ENCODE measurements around the gene TUBB2B. TPM values are rescaled to one million over a fixed set of nuclear protein-coding genes. Genes with fewer than 3 reads are reported as not detected.

Gene TUBB2B
- total RNA-seq, 5 donors from 2014 or later (not counting 1 experiment from before 2014, with no cell fraction given): 0.46 to 1.2 (median 0.87) TPM; not detected in 1

- H3K9me3 Mint-ChIP-seq: peaks cover 0 to 5% (median 2%) of the 10 kb centered on the region in 3 donors
- H3K27me3 Mint-ChIP-seq: peaks cover 23 to 25% of the 10 kb centered on the region in 2 donors
- DNase-seq (no peak), ATAC-seq (replicated peaks in 1 of 4) (no peak)
- H3K27ac ChIP-seq (ENCODE audit: low read length): no peak overlapping the region
- peaks cover 3% of the 10 kb centered on the region for H3K36me3 Mint-ChIP-seq
- H3K36me3 ChIP-seq (ENCODE audit: control insufficient read depth in 2 of 2, extremely low read depth in 1 of 2, insufficient read depth in 1 of 2, low read length in 1 of 2): no peaks in the 10 kb centered on the region
- H3K9me3 ChIP-seq: no peaks in the 10 kb centered on the region
- ChIA-PET POLR2A (no interaction called here), CTCF (no interaction called here)
- 70% methylated on average over 12 of the region's 14 CpGs for WGBS (ENCODE audit: insufficient coverage)
- H3K4me3 ChIP-seq (ENCODE audit: control insufficient read depth in 1 of 2, extremely low read depth in 1 of 2, low read length in 1 of 2): no peak overlapping the region
- peak overlapping the region in 1 of 2 donors; percentile 30 for H3K27ac Mint-ChIP-seq
- peaks cover 0 to 11% of the 10 kb centered on the region in 2 experiments for H3K4me1 ChIP-seq (ENCODE audit: control insufficient read depth in 1 of 2, extremely low read depth in 1 of 2, insufficient read depth in 2 of 2, low read length in 2 of 2)
- peaks cover 0 to 20% of the 10 kb centered on the region in 2 experiments for H3K27me3 ChIP-seq (replicated peaks in 1 of 2; ENCODE audit: control insufficient read depth in 2 of 2, extremely low read depth in 1 of 2, insufficient read depth in 2 of 2, low read length in 1 of 2)
- no peak overlapping the region for H3K4me3 Mint-ChIP-seq
- peaks cover 10 to 17% (median 13%) of the 10 kb centered on the region in 3 donors for H3K4me1 Mint-ChIP-seq
Measured at GRCh38 chr6:3208098-3208774, 19.2 kb downstream of the TUBB2B start.

- no peak overlapping the region for H3K27ac ChIP-seq (ENCODE audit: low read length)
- peaks cover 0 to 17% of the 10 kb centered on the region in 2 experiments for H3K27me3 ChIP-seq (replicated peaks in 1 of 2; ENCODE audit: control insufficient read depth in 2 of 2, extremely low read depth in 1 of 2, insufficient read depth in 2 of 2, low read length in 1 of 2)
- no peak for DNase-seq
- Mint-ChIP-seq H3K27me3 (peaks cover 21 to 25% of the 10 kb centered on the region in 2 donors), H3K4me3 (no peak overlapping the region), H3K4me1 (peaks cover 10 to 19% (median 13%) of the 10 kb centered on the region in 3 donors), H3K27ac (no peak overlapping the region), H3K36me3 (peaks cover 3% of the 10 kb centered on the region), H3K9me3 (peaks cover 0 to 5% (median 2%) of the 10 kb centered on the region in 3 donors)
- ChIA-PET POLR2A (no interaction called here), CTCF (no interaction called here)
- ATAC-seq (replicated peaks in 1 of 4): no peak
- peaks cover 0 to 11% of the 10 kb centered on the region in 2 experiments for H3K4me1 ChIP-seq (ENCODE audit: control insufficient read depth in 1 of 2, extremely low read depth in 1 of 2, insufficient read depth in 2 of 2, low read length in 2 of 2)
- no peak overlapping the region for H3K4me3 ChIP-seq (ENCODE audit: control insufficient read depth in 1 of 2, extremely low read depth in 1 of 2, low read length in 1 of 2)
- H3K9me3 ChIP-seq: no peaks in the 10 kb centered on the region
- no peaks in the 10 kb centered on the region for H3K36me3 ChIP-seq (ENCODE audit: control insufficient read depth in 2 of 2, extremely low read depth in 1 of 2, insufficient read depth in 1 of 2, low read length in 1 of 2)
- WGBS (ENCODE audit: insufficient coverage): 78% methylated on average over 3 of the region's 7 CpGs
Measured at GRCh38 chr6:3206339-3207015, 21.0 kb downstream of the TUBB2B start.

- H3K4me3 ChIP-seq (ENCODE audit: control insufficient read depth in 1 of 2, extremely low read depth in 1 of 2, low read length in 1 of 2): no peak overlapping the region
- ChIA-PET POLR2A (no interaction called here), CTCF (no interaction called here)
- no peaks in the 10 kb centered on the region for H3K36me3 ChIP-seq (ENCODE audit: control insufficient read depth in 2 of 2, extremely low read depth in 1 of 2, insufficient read depth in 1 of 2, low read length in 1 of 2)
- Mint-ChIP-seq H3K4me1 (peaks cover 10 to 19% (median 13%) of the 10 kb centered on the region in 3 donors), H3K9me3 (peaks cover 0 to 5% (median 2%) of the 10 kb centered on the region in 3 donors), H3K4me3 (no peak overlapping the region), H3K27ac (no peak overlapping the region), H3K36me3 (peaks cover 3% of the 10 kb centered on the region), H3K27me3 (peaks cover 21 to 25% of the 10 kb centered on the region in 2 donors)
- peaks cover 0 to 14% of the 10 kb centered on the region in 2 experiments for H3K27me3 ChIP-seq (replicated peaks in 1 of 2; ENCODE audit: control insufficient read depth in 2 of 2, extremely low read depth in 1 of 2, insufficient read depth in 2 of 2, low read length in 1 of 2)
- no peak for DNase-seq
- no peak for ATAC-seq (replicated peaks in 1 of 4)
- H3K27ac ChIP-seq (ENCODE audit: low read length): no peak overlapping the region
- WGBS (ENCODE audit: insufficient coverage): 60% methylated on average over 3 of the region's 4 CpGs
- H3K9me3 ChIP-seq: no peaks in the 10 kb centered on the region
- peaks cover 0 to 11% of the 10 kb centered on the region in 2 experiments for H3K4me1 ChIP-seq (ENCODE audit: control insufficient read depth in 1 of 2, extremely low read depth in 1 of 2, insufficient read depth in 2 of 2, low read length in 2 of 2)
Measured at GRCh38 chr6:3205913-3206312, 21.5 kb downstream of the TUBB2B start.

GRCh38 chr6:3204921-3205320, 22.5 kb downstream of the TUBB2B start:
- Histone ChIP-seq H3K9me3 (no peaks in the 10 kb centered on the region), H3K4me3 (ENCODE audit: control insufficient read depth in 1 of 2, extremely low read depth in 1 of 2, low read length in 1 of 2) (no peak overlapping the region), H3K27me3 (replicated peaks in 1 of 2; ENCODE audit: control insufficient read depth in 2 of 2, extremely low read depth in 1 of 2, insufficient read depth in 2 of 2, low read length in 1 of 2) (peaks cover 0 to 14% of the 10 kb centered on the region in 2 experiments), H3K4me1 (ENCODE audit: control insufficient read depth in 1 of 2, extremely low read depth in 1 of 2, insufficient read depth in 2 of 2, low read length in 2 of 2) (peaks cover 0 to 11% of the 10 kb centered on the region in 2 experiments), H3K36me3 (ENCODE audit: control insufficient read depth in 2 of 2, extremely low read depth in 1 of 2, insufficient read depth in 1 of 2, low read length in 1 of 2) (no peaks in the 10 kb centered on the region), H3K27ac (ENCODE audit: low read length) (no peak overlapping the region)
- Mint-ChIP-seq H3K4me3 (no peak overlapping the region), H3K27me3 (peaks cover 25% of the 10 kb centered on the region in 2 donors), H3K36me3 (peaks cover 3% of the 10 kb centered on the region), H3K4me1 (peaks cover 10 to 19% (median 13%) of the 10 kb centered on the region in 3 donors), H3K27ac (no peak overlapping the region), H3K9me3 (peaks cover 2 to 5% (median 4%) of the 10 kb centered on the region in 3 donors)
- ChIA-PET CTCF (no interaction called here), POLR2A (no interaction called here)
- ATAC-seq (replicated peaks in 1 of 4): no peak
- DNase-seq: no peak
- WGBS (ENCODE audit: insufficient coverage): 93% methylated on average over 4 of the region's 6 CpGs

GRCh38 chr6:3202999-3203696, 24.3 kb downstream of the TUBB2B start:
- ATAC-seq (replicated peaks in 1 of 4) (no peak), DNase-seq (no peak)
- POLR2A ChIA-PET: no interaction called here
- WGBS (ENCODE audit: insufficient coverage): 90% methylated on average over 2 of the region's 7 CpGs
- Mint-ChIP-seq H3K27ac (no peak overlapping the region), H3K4me3 (no peak overlapping the region), H3K9me3 (peaks cover 4 to 5% (median 4%) of the 10 kb centered on the region in 3 donors), H3K27me3 (peaks cover 15 to 17% of the 10 kb centered on the region in 2 donors), H3K4me1 (peaks cover 0 to 6% (median 0%) of the 10 kb centered on the region in 3 donors), H3K36me3 (peaks cover 3% of the 10 kb centered on the region)
- CTCF ChIA-PET: interaction anchor here in 1 of 2 donors (0.6 kb wide), 1 partner anchor 76 kb away, joined by 3 read pairs; no protein-coding TSS in a partner anchor
- Histone ChIP-seq H3K27ac (ENCODE audit: low read length) (no peak overlapping the region), H3K36me3 (ENCODE audit: control insufficient read depth in 2 of 2, extremely low read depth in 1 of 2, insufficient read depth in 1 of 2, low read length in 1 of 2) (no peaks in the 10 kb centered on the region), H3K4me1 (ENCODE audit: control insufficient read depth in 1 of 2, extremely low read depth in 1 of 2, insufficient read depth in 2 of 2, low read length in 2 of 2) (no peaks in the 10 kb centered on the region), H3K4me3 (ENCODE audit: control insufficient read depth in 1 of 2, extremely low read depth in 1 of 2, low read length in 1 of 2) (no peak overlapping the region), H3K9me3 (no peaks in the 10 kb centered on the region), H3K27me3 (replicated peaks in 1 of 2; ENCODE audit: control insufficient read depth in 2 of 2, extremely low read depth in 1 of 2, insufficient read depth in 2 of 2, low read length in 1 of 2) (peaks cover 0 to 6% of the 10 kb centered on the region in 2 experiments)

- no peaks in the 10 kb centered on the region for H3K4me1 ChIP-seq (ENCODE audit: control insufficient read depth in 1 of 2, extremely low read depth in 1 of 2, insufficient read depth in 2 of 2, low read length in 2 of 2)
Measured at GRCh38 chr6:3201388-3201787, 26.1 kb downstream of the TUBB2B start.

More at GRCh38 chr6:3201388-3201787, 26.1 kb downstream of the TUBB2B start:
- no peak overlapping the region for H3K4me3 Mint-ChIP-seq
- H3K4me1 Mint-ChIP-seq: peaks cover 0 to 6% (median 0%) of the 10 kb centered on the region in 3 donors
- Histone ChIP-seq H3K36me3 (ENCODE audit: control insufficient read depth in 2 of 2, extremely low read depth in 1 of 2, insufficient read depth in 1 of 2, low read length in 1 of 2) (no peaks in the 10 kb centered on the region), H3K9me3 (no peaks in the 10 kb centered on the region), H3K27me3 (replicated peaks in 1 of 2; ENCODE audit: control insufficient read depth in 2 of 2, extremely low read depth in 1 of 2, insufficient read depth in 2 of 2, low read length in 1 of 2) (peaks cover 0 to 2% of the 10 kb centered on the region in 2 experiments), H3K27ac (ENCODE audit: low read length) (no peak overlapping the region), H3K4me3 (ENCODE audit: control insufficient read depth in 1 of 2, extremely low read depth in 1 of 2, low read length in 1 of 2) (no peak overlapping the region)
- peaks cover 10 to 15% of the 10 kb centered on the region in 2 donors for H3K27me3 Mint-ChIP-seq
- CTCF ChIA-PET: no interaction called here
- peaks cover 3% of the 10 kb centered on the region for H3K36me3 Mint-ChIP-seq
- ATAC-seq (replicated peaks in 1 of 4): no peak
- DNase-seq: no peak
- no CpG with 5 or more reads among the region's 2 CpGs for WGBS (ENCODE audit: insufficient coverage)
- POLR2A ChIA-PET: interaction anchor here in 1 of 2 donors (0.6 kb wide), 1 partner anchor 665 kb away, joined by 3 read pairs; no protein-coding TSS in a partner anchor
- no peak overlapping the region for H3K27ac Mint-ChIP-seq
- H3K9me3 Mint-ChIP-seq: peaks cover 4 to 5% (median 4%) of the 10 kb centered on the region in 3 donors
